ENCODE data around the gene SMAD2. TPM values are rescaled to one million over a fixed set of nuclear protein-coding genes. Genes with fewer than 3 reads are reported as not detected.

The SMAD2 gene
- total RNA-seq, 4 donors from 2014 or later, result 64.2 to 90.7 (median 77.0) TPM

GRCh38 chr18:47893939-47894699 lies 36.3 kb downstream of the SMAD2 start:
- no peak for TF ChIP-seq CTCF (IDR thresholded peaks at IDR 0.05; ENCODE audit: low read depth)

- TF ChIP-seq CTCF (IDR thresholded peaks at IDR 0.05; ENCODE audit: low read depth), result no peak
Observed at GRCh38 chr18:47893047-47893446, 37.4 kb downstream of the SMAD2 start.

- TF ChIP-seq CTCF (IDR thresholded peaks at IDR 0.05; ENCODE audit: low read depth), result no peak
Observed at GRCh38 chr18:47888156-47888555, 42.3 kb downstream of the SMAD2 start.

- no peak for TF ChIP-seq CTCF (IDR thresholded peaks at IDR 0.05; ENCODE audit: low read depth)
Observed at GRCh38 chr18:47887227-47887626, 43.2 kb downstream of the SMAD2 start.

GRCh38 chr18:47883771-47884413 lies 46.6 kb downstream of the SMAD2 start:
- no peak for TF ChIP-seq CTCF (IDR thresholded peaks at IDR 0.05; ENCODE audit: low read depth)

GRCh38 chr18:47882641-47883040 lies 47.8 kb downstream of the SMAD2 start:
- no peak for TF ChIP-seq CTCF (IDR thresholded peaks at IDR 0.05; ENCODE audit: low read depth)

- TF ChIP-seq CTCF (IDR thresholded peaks at IDR 0.05; ENCODE audit: low read depth), result no peak
Observed at GRCh38 chr18:47881752-47882455, 48.6 kb downstream of the SMAD2 start.
